GM19023 (cell line): Measurements from ENCODE around the gene PRR11.
"Not testable (repeated sequence)": the region's sequence is repeated elsewhere in the genome, so short reads cannot be mapped to it uniquely, and the experiment has no call there.

ENCODE experiments used
- ATAC-seq: cut with Tn5 transposase; IDR thresholded peaks from one replicate; pipeline ENCODE4 v1.9.1; 2021; ENCODE audit warnings: mild to moderate bottlenecking, moderate library complexity; ENCODE audit not compliant: unreplicated experiment

The PRR11 gene

DNA sequence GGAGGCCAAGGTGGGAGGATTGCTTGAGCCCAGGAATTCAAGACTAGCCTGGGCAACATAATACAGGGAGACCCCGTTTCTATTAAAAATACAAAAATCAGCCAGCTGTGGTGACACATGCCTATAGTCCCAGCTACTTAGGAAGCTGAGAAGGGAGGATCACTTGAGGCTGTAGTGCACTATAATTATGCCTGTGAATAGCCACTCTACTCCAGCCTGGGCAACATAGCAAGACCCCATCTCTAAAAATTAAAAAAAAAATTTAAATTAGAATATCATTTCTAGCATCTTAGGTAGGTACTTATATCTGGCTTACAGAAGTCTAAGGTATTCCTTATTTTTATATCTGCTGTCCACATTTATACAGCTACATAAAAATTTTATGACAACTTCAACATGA is 46.8 kb downstream of the PRR11 start:
- no peak for ATAC-seq

DNA sequence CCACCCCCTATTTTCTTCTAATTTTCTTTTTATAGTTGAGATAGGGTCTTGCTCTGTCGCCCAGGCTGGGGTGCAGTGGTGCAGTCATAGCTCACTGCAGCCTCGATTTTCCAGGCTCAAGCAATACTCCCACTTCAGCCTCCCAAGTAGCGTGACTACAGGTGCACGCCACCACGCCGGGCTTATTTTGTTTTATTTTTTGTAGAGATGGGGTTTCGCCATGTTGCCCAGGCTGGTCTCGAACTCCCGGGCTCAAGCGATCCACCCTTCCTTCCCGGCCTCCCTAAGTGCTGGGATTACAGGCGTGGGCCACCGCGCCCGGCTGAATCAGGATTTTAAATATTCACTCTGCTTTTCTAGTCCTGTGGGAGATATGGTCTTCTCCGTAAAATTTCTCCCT is 63.8 kb downstream of the PRR11 start:
- ATAC-seq: no peak

DNA sequence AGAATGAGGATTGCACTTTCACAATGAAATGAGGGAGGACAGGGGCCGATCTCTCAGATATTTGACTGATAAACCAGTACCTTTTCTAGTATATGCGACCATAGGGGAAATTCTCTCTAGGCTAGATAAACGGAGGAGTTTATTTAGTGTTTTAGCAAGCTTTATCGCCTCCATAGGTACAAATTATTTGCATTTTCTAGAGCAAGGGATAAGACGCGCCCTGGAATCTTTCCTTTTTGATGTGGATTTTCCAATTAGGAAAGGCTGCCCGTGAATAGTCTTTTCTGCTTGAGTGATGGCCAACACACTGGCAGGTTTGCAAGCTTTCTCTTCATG is 64.4 kb downstream of the PRR11 start:
- ATAC-seq: no peak

DNA sequence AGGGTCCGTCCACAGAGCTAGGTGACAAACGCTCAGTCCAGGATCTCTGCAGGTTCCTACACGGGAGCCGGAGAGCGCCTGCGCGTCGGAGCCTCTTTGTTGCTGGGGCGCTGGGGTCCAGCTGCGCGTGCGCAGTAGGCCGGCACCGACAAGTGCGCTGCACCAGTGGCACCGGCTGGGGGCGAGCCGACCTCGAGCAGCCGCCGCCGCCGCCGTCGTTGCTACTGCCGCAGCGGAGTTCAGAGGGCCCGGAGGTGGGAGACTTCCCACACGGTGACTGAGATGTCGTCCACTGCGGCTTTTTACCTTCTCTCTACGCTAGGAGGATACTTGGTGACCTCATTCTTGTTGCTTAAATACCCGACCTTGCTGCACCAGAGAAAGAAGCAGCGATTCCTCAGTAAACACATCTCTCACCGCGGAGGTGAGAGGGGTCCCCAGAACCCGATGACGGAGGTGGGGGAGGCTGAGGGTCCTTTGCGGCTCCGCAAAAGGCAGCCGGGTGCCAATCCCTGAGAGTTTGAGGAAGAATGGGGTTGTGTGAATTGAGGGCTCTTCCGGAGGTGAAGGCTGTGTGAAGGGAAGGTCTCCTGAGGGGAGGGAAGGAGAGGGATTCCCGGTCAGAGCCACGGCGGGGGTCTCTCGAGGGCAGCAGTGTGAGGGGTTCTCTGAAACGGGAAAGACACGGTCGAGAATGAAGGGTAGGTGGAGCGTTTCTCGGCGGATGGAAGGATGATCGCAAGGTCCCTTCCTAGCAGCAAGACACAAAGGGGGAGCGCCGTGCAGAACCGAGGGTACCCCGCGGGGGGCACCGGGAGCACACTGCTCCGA is 65.0 kb downstream of the PRR11 start, which contains the start of gene GDPD1:
Gene GDPD1 (plus strand): TSS at position 184 of the 831 bp plus-strand sequence. CDS start 99 bp downstream, at position 283.
- peak; percentile 96 for ATAC-seq

DNA sequence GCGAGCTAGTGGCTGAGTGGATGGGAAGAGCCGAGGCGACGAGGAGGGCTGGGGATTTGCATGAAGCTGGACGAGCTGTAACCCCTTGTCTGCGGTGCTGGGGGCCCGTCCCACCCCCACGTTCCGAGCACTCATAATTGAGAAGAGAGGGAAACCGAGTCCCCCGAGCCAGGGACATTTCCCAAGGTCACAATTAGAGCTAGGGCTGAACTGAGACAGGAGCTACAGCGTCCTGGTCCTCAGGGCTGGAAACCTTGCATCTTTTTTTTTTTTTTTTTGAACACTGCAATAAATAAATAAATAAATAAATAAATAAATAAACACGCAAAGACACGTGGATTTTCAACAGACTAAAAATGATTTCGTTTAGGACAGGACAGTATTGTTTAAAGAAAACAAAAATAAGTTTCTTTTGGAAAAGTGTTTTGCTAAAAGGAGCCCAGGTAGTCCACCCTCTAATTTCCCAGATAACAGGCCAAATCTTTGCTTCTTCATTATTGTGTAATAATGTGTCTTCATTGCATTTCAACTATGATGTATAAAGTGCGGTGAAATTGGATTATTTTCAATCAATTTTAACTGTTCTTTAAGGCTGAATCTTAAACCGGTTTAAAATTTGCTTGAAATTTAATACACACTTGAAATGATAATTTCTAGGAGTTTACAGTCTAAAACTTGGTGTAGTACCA is 65.8 kb downstream of the PRR11 start:
- ATAC-seq: no peak

DNA sequence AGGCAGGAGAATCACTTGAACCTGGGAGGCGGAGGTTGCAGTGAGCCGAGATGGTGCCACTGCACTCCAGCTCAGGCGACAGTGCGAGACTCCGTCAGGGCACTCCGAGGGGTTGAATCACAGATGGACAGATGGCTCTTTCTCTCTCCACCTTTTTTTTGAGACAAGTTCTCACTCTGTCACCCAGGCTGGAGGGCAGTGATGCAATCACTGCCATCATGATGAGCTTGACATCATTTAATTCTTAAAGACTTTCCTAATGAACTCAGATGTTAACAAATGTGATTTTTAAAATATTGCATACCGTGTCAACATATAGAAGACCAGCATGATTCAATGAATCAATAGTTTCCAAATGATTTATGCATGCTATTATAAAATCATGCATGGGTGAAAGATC is 68.3 kb downstream of the PRR11 start:
- no peak for ATAC-seq

DNA sequence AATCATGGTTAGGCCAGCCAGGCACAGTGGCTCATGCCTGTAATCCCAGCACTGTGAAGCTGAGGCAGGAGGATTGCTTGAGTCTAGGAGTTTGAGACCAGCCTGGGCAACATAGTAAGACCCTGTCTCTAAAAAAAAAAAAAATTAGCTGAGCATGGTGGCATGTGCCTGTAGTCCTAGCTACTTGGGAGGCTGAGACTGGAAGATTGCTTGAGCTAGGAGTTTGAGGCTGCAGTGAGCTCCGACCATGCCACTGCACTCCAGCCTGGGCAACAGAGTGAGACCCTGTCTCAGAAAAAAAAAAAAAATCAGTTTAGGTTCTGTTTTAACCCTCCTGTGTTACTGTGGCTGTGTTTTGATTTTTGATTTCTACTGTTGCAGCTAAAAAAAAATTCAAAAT is 73.0 kb downstream of the PRR11 start:
- not testable (repeated sequence) for ATAC-seq

DNA sequence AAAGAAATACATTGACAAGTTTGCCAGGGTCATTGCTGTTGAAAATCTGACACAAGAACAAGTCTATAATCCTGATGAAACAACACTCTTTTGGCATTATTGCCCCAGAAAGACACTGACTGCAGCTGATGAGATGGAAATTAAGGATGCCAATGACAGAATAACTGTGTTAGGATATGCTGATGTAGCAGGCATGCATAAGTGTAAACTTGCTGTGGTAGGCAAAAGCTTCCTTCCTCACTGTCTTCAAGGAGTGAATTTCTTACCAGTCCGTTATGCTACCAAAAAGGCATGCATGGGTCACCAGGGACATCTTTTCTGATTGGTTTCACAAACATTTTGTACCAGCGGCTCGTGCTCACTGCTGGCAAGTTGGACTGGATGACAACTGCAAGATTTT is 75.2 kb downstream of the PRR11 start:
- ATAC-seq: no peak

DNA sequence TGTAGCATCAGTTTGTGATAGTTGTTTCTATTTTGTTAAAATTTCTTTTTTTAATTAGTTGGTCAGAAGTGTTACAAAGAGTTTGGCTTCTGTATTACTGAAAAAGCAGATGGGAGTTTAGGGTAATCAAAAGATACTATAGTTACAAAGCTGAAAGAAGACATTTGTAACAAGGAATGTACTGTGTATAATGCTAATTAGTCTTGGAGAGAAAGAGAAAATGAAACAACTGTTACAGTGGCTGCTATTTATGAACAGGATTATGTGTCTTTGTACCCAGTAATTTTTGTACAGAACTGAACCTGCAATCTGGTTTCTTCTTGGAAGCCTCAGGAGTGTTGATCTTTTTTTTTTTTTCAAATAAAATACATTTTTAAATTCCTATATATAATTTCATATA is 79.1 kb downstream of the PRR11 start:
- no peak for ATAC-seq

DNA sequence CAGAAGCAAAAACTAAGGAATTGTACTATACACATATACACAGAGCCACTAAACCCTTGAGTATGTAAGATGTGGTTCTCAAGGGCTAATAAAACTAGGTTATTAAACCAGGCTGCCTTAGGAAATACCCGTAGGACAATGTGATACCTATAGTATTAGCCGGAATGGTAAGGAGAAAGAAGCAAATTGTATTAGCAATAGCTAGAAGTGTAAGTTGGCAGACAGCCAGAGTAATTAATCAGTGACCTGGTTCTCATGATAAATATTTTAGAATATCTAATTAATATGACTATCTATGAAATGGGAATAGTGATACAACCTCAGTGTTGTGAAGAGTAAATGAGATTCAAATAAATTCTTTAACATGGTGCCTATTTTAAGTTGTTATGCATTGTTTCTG is 83.4 kb downstream of the PRR11 start:
- ATAC-seq: no peak

DNA sequence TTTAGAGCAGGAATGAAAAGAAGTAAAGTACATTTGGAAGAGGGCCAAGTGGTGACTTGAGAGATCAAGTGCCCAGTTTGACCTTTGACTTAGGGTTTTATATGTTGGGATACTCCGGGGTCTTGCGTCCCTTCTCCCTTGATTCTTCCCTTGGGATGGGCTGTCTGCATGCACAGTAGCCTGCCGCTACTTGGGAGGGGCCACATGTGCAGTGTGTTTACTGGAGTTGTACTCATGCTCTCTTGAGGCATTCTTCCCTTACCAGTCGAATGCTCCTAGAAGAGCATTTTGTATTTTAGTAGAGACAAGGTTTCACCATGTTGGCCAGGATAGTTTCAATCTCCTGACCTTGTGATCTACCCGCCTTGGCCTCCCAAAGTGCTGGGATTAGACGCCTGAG is 88.5 kb downstream of the PRR11 start:
- no peak for ATAC-seq
